Mesenchymal stem cell (in vitro differentiated cells and primary cell): Measurements from ENCODE around the gene TMEM25.
A peak's percentile ranks its signal among the peaks of the same experiment; 100 is the strongest.

Experiments
- DNase-seq: peaks from one replicate; pipeline ENCODE4 v3.0.0-alpha.2; 2013
- H2AFZ ChIP-seq: one replicate; pipeline ENCODE4 v1.6.1; 2013; ENCODE audit warnings: low read depth, mild to moderate bottlenecking, control low read depth, inconsistent platforms, low read length, moderate library complexity
- H2AK5ac ChIP-seq: 2 replicates; pipeline ENCODE4 v1.6.1; 2013; ENCODE audit warnings: low read length, moderate library complexity, mild to moderate bottlenecking, inconsistent platforms; ENCODE audit not compliant: severe bottlenecking
- H2BK120ac ChIP-seq: one replicate; pipeline ENCODE4 v1.6.1; 2013; ENCODE audit warnings: low read depth, mild to moderate bottlenecking, inconsistent platforms, low read length, moderate library complexity
- H2BK12ac ChIP-seq, 2 experiments: one replicate each; pipeline ENCODE4 v1.6.1; 2013; ENCODE audit warnings: inconsistent platforms in 2 of 2, low read length in 2 of 2, mild to moderate bottlenecking in 2 of 2, moderate library complexity in 2 of 2, control low read depth in 1 of 2
- H2BK15ac ChIP-seq: one replicate; pipeline ENCODE4 v1.6.1; 2013; ENCODE audit warnings: mild to moderate bottlenecking, low read depth, inconsistent platforms; ENCODE audit not compliant: poor library complexity, severe bottlenecking
- H2BK5ac ChIP-seq: 2 replicates; pipeline ENCODE4 v1.6.1; 2013; ENCODE audit warnings: low read depth, mild to moderate bottlenecking, low read length, control low read depth, inconsistent platforms; ENCODE audit not compliant: poor library complexity, severe bottlenecking
- H3K14ac ChIP-seq, 2 experiments: one replicate each; pipeline ENCODE4 v1.6.1; 2013; ENCODE audit warnings: inconsistent platforms in 2 of 2, low read length in 2 of 2, control low read depth in 1 of 2, mild to moderate bottlenecking in 1 of 2, moderate library complexity in 1 of 2
- H3K18ac ChIP-seq, 2 experiments: one replicate each; pipeline ENCODE4 v1.6.1; 2013; ENCODE audit warnings: inconsistent platforms in 2 of 2, low read length in 2 of 2, control low read depth in 1 of 2, low read depth in 1 of 2, mild to moderate bottlenecking in 1 of 2
- H3K23ac ChIP-seq, 2 experiments: one replicate each; pipeline ENCODE4 v1.6.1; 2013; ENCODE audit warnings: inconsistent platforms in 2 of 2, low read length in 2 of 2, mild to moderate bottlenecking in 2 of 2, moderate library complexity in 2 of 2, control low read depth in 1 of 2
- H3K27ac ChIP-seq: 2 replicates; pipeline ENCODE4 v1.5.1; 2013; ENCODE audit warnings: mild to moderate bottlenecking, moderate library complexity, low read length, control low read depth, inconsistent platforms; ENCODE audit not compliant: poor library complexity, severe bottlenecking
- H3K27me3 ChIP-seq, 2 experiments: 2 replicates each; pipeline versions ENCODE4 v1.6.1 to v1.7.0; 2013; ENCODE audit warnings: low read length in 2 of 2, mild to moderate bottlenecking in 2 of 2, moderate library complexity in 2 of 2, control low read depth in 1 of 2, inconsistent platforms in 1 of 2; ENCODE audit not compliant: control insufficient read depth in 1 of 2, insufficient read depth in 1 of 2
- H3K36me3 ChIP-seq, 2 experiments: 2 replicates each; pipeline versions ENCODE4 v1.6.1 to v1.7.0; 2013; ENCODE audit warnings: low read length in 2 of 2, control low read depth in 1 of 2, inconsistent platforms in 1 of 2, low read depth in 1 of 2, mild to moderate bottlenecking in 1 of 2; ENCODE audit not compliant: insufficient read depth in 2 of 2, control insufficient read depth in 1 of 2
- H3K4ac ChIP-seq, 2 experiments: one replicate each; pipeline ENCODE4 v1.6.1; 2013; ENCODE audit warnings: inconsistent platforms in 2 of 2, low read length in 2 of 2, mild to moderate bottlenecking in 2 of 2, moderate library complexity in 2 of 2, control low read depth in 1 of 2, low read depth in 1 of 2
- H3K4me1 ChIP-seq: 2 replicates; pipeline ENCODE4 v1.6.1; 2013; ENCODE audit warnings: low read depth, low read length, control low read depth; ENCODE audit not compliant: control insufficient read depth, insufficient read depth
- H3K4me2 ChIP-seq: 2 replicates; pipeline ENCODE4 v1.6.1; 2013; ENCODE audit warnings: low read length, mild to moderate bottlenecking, inconsistent platforms; ENCODE audit not compliant: poor library complexity, severe bottlenecking
- H3K4me3 ChIP-seq, 2 experiments: 2 replicates each; pipeline versions ENCODE4 v1.5.1 to v1.7.0; 2013; ENCODE audit warnings: low read length in 2 of 2, mild to moderate bottlenecking in 2 of 2, control low read depth in 1 of 2, low read depth in 1 of 2; ENCODE audit not compliant: insufficient read depth in 1 of 2
- H3K79me1 ChIP-seq: replicated peaks from 2 replicates; pipeline ENCODE4 v1.6.1; 2013; ENCODE audit warnings: mild to moderate bottlenecking, control low read depth, low read length, inconsistent platforms; ENCODE audit not compliant: poor library complexity, severe bottlenecking
- H3K9ac ChIP-seq: 2 replicates; pipeline ENCODE4 v1.7.0; 2013; ENCODE audit warnings: mild to moderate bottlenecking, low read length, moderate library complexity
- H3K9me3 ChIP-seq: 2 replicates; pipeline ENCODE4 v1.7.0; 2013; ENCODE audit warnings: mild to moderate bottlenecking, low read length; ENCODE audit not compliant: control insufficient read depth
- H4K8ac ChIP-seq: one replicate; pipeline ENCODE4 v1.6.1; 2013; ENCODE audit warnings: inconsistent platforms, mild to moderate bottlenecking, low read length, moderate library complexity
- H4K91ac ChIP-seq: one replicate; pipeline ENCODE4 v1.6.1; 2013; ENCODE audit warnings: mild to moderate bottlenecking, low read length, inconsistent platforms
- WGBS: methylation state at CpG from one replicate; pipeline ENCODE4 v1.1.7; 2013; ENCODE audit warnings: mixed read lengths; 5-methylcytosine and 5-hydroxymethylcytosine counted together

TMEM25 gene

GRCh38 chr11:118531597-118532084 lies 649 bp downstream of the TMEM25 start:
- H3K4me1 ChIP-seq: peaks cover 18% of the 10 kb centered on the region
- H3K23ac ChIP-seq: no peak overlapping the region

GRCh38 chr11:118532091-118532490 lies 1.1 kb downstream of the TMEM25 start:
- Histone ChIP-seq H2BK15ac (no peak overlapping the region), H3K23ac (no peak overlapping the region), H2AFZ (no peak overlapping the region), H3K9me3 (no peaks in the 10 kb centered on the region), H3K27me3 (no peaks in the 10 kb centered on the region), H4K91ac (no peak overlapping the region), H2BK12ac (no peak overlapping the region), H3K4me3 (peak overlapping the region; percentile 89 to 91), H3K36me3 (peaks cover 5 to 38% of the 10 kb centered on the region in 2 experiments), H3K79me1 (peaks cover 35% of the 10 kb centered on the region), H3K18ac (no peak overlapping the region), H3K4ac (no peak overlapping the region), H3K27ac (no peak overlapping the region), H3K4me2 (peak overlapping the region; percentile 78), H3K14ac (no peak overlapping the region), H2BK5ac (no peak overlapping the region), H2AK5ac (no peak overlapping the region), H2BK120ac (no peak overlapping the region), H3K4me1 (peaks cover 18% of the 10 kb centered on the region), H4K8ac (no peak overlapping the region), H3K9ac (peak overlapping the region; percentile 81)
- 96% methylated on average over 10 of the region's 10 CpGs for WGBS
- DNase-seq: no peak

More at GRCh38 chr11:118531597-118532084, 649 bp downstream of the TMEM25 start:
- H3K4ac ChIP-seq: peak overlapping the region in 1 of 2 experiments; percentile 5
- H2BK15ac ChIP-seq: no peak overlapping the region
- DNase-seq: no peak
- H3K9me3 ChIP-seq: no peaks in the 10 kb centered on the region
- H4K91ac ChIP-seq: no peak overlapping the region
- H2AK5ac ChIP-seq: no peak overlapping the region
- H2BK120ac ChIP-seq: no peak overlapping the region
- no peak overlapping the region for H2BK12ac ChIP-seq
- H3K18ac ChIP-seq: peak overlapping the region in 1 of 2 experiments; percentile 83
- no peak overlapping the region for H3K27ac ChIP-seq
- H3K9ac ChIP-seq: peak overlapping the region; percentile 81
- H3K4me3 ChIP-seq: peak overlapping the region; percentile 89 to 91
- H3K14ac ChIP-seq: no peak overlapping the region
- peaks cover 7 to 36% of the 10 kb centered on the region in 2 experiments for H3K36me3 ChIP-seq
- peak overlapping the region; percentile 78 for H3K4me2 ChIP-seq
- no peak overlapping the region for H2BK5ac ChIP-seq
- H3K27me3 ChIP-seq: no peaks in the 10 kb centered on the region
- 22% methylated on average over 12 of the region's 12 CpGs for WGBS
- peak overlapping the region; percentile 21 for H2AFZ ChIP-seq
- H4K8ac ChIP-seq: peak overlapping the region; percentile 41
- H3K79me1 ChIP-seq: peaks cover 35% of the 10 kb centered on the region

GRCh38 chr11:118532852-118533768 lies 2.1 kb downstream of the TMEM25 start:
- WGBS: 97% methylated on average over 19 of the region's 19 CpGs
- H3K4me3 ChIP-seq: no peak overlapping the region
- no peak overlapping the region for H3K27ac ChIP-seq
- H2BK120ac ChIP-seq: no peak overlapping the region
- no peak overlapping the region for H2BK12ac ChIP-seq
- H3K4me1 ChIP-seq: peaks cover 20% of the 10 kb centered on the region
- H3K27me3 ChIP-seq: no peaks in the 10 kb centered on the region
- no peak overlapping the region for H3K4me2 ChIP-seq
- no peak overlapping the region for H2AK5ac ChIP-seq
- no peak overlapping the region for H3K18ac ChIP-seq
- H3K36me3 ChIP-seq: peaks cover 0 to 32% of the 10 kb centered on the region in 2 experiments
- no peak overlapping the region for H4K91ac ChIP-seq
- H3K23ac ChIP-seq: no peak overlapping the region
- H3K4ac ChIP-seq: no peak overlapping the region
- no peak overlapping the region for H2AFZ ChIP-seq
- no peak overlapping the region for H2BK15ac ChIP-seq
- no peak overlapping the region for H2BK5ac ChIP-seq
- no peak for DNase-seq
- no peaks in the 10 kb centered on the region for H3K9me3 ChIP-seq
- no peak overlapping the region for H3K9ac ChIP-seq
- peaks cover 31% of the 10 kb centered on the region for H3K79me1 ChIP-seq
- H3K14ac ChIP-seq: no peak overlapping the region
- no peak overlapping the region for H4K8ac ChIP-seq
